Upper lobe of left lung (tissue), 6 donors: ENCODE results near the gene FIP1L1. TPM values are rescaled to one million over a fixed set of nuclear protein-coding genes. Genes with fewer than 3 reads are reported as not detected.
A peak's percentile ranks its signal among the peaks of the same experiment; 100 is the strongest.

ENCODE experiments used
- ATAC-seq, 2 donors: fragments of 200-7000 bp; cut with Tn5 transposase; one replicate each; pipeline ENCODE4 v1.9.1; 2022; ENCODE audit warnings: mild to moderate bottlenecking in 2 of 2, moderate library complexity in 2 of 2; ENCODE audit not compliant: low FRiP score in 2 of 2
- DNase-seq, 2 donors: peaks; one replicate each; pipeline ENCODE4 v3.0.0-alpha.2; 2019 to 2020
- H3K27ac ChIP-seq, 4 donors: fragments of 200-600 bp; sonication (generic); one replicate each; pipeline ENCODE4 v1.5.1; 2016 to 2019
- H3K27me3 ChIP-seq, 4 donors: fragments of 200-600 bp; sonication (generic); one replicate each; pipeline ENCODE4 v1.5.1; 2017 to 2019
- H3K36me3 ChIP-seq, 4 donors: fragments of 200-600 bp; sonication (generic); one replicate each; pipeline ENCODE4 v1.5.1; 2016 to 2019
- H3K4me1 ChIP-seq, 4 donors: fragments of 200-600 bp; sonication (generic); one replicate each; pipeline ENCODE4 v1.5.1; 2018 to 2019
- H3K4me3 ChIP-seq, 4 donors: fragments of 200-600 bp; sonication (generic); one replicate each; pipeline ENCODE4 v1.5.1; 2017 to 2019; ENCODE audit warnings: mild to moderate bottlenecking in 2 of 4, moderate library complexity in 1 of 4
- H3K9me3 ChIP-seq, 4 donors: fragments of 200-600 bp; sonication (generic); one replicate each; pipeline ENCODE4 v1.5.1; 2018 to 2019
- CTCF ChIP-seq, 6 experiments: fragments of 450-650 bp in 4 of 6; fragments of 200-600 bp in 2 of 6; sonication (generic) in 2 of 6; IDR thresholded peaks; one replicate each; pipeline ENCODE4 v1.5.1; 2016 to 2019; ENCODE audit warnings: antibody characterized with exemption in 6 of 6
- EP300 ChIP-seq, 4 donors: sonication (generic); formaldehyde crosslinking; IDR thresholded peaks; one replicate each; pipeline ENCODE4 v1.5.1; 2017; ENCODE audit warnings: antibody characterized with exemption in 4 of 4, control low read depth in 2 of 4
- POLR2A ChIP-seq, 4 donors: fragments of 450-650 bp; IDR thresholded peaks; one replicate each; pipeline ENCODE4 v1.5.1; 2016 to 2017; ENCODE audit warnings: antibody characterized with exemption in 4 of 4, mild to moderate bottlenecking in 2 of 4
- POLR2AphosphoS5 ChIP-seq, 2 donors: sonication (generic); formaldehyde crosslinking; IDR thresholded peaks; one replicate each; pipeline ENCODE4 v1.5.1; 2017; ENCODE audit warnings: antibody characterized with exemption in 2 of 2
- WGBS, 2 donors: methylation state at CpG; one replicate each; pipeline ENCODE4 v1.1.5; 2017 to 2018; 5-methylcytosine and 5-hydroxymethylcytosine counted together
- total RNA-seq, 6 donors: library from RNA; depleted of rRNA in 4 of 6; stranded (reverse); fragments of >200 nt in 4 of 6; gene quantifications; one replicate each; pipeline versions ENCODE4 v1.1.0 to v1.2.1, GENCODE V29; 2016 to 2021
- donor health status: DM: no; HTN: no; CAD: no; lungs with moderate emphysema.
- donor health status: DM: no; HTN: yes; CAD: no; lungs with severe emphysema.

FIP1L1 gene
- total RNA-seq, 6 donors from 2014 or later: 30.0 to 67.9 (median 39.7) TPM

- Histone ChIP-seq H3K9me3 (no peaks in the 10 kb centered on the region), H3K4me1 (no peaks in the 10 kb centered on the region), H3K36me3 (no peaks in the 10 kb centered on the region), H3K4me3 (no peak overlapping the region), H3K27me3 (no peaks in the 10 kb centered on the region), H3K27ac (no peak overlapping the region)
- no peak for TF ChIP-seq EP300 (IDR thresholded peaks at IDR 0.05)
- TF ChIP-seq POLR2A (IDR thresholded peaks at IDR 0.05): no peak
- TF ChIP-seq POLR2AphosphoS5 (IDR thresholded peaks at IDR 0.05): no peak
- no peak for TF ChIP-seq CTCF (IDR thresholded peaks at IDR 0.05)
- WGBS, 2 donors: 83 to 94% methylated on average over 5 of the region's 5 CpGs
- no peak for ATAC-seq
- DNase-seq: no peak
Observed at GRCh38 chr4:53479736-53480525, 102.5 kb downstream of the FIP1L1 start.

- H3K4me3 ChIP-seq: no peak overlapping the region
- no peaks in the 10 kb centered on the region for H3K36me3 ChIP-seq
- ATAC-seq (no peak), DNase-seq (no peak)
- no peak for TF ChIP-seq EP300 (IDR thresholded peaks at IDR 0.05)
- H3K27ac ChIP-seq: no peak overlapping the region
- no peaks in the 10 kb centered on the region for H3K9me3 ChIP-seq
- 91 to 96% methylated on average over 2 of the region's 2 CpGs for WGBS, 2 donors
- no peaks in the 10 kb centered on the region for H3K4me1 ChIP-seq
- H3K27me3 ChIP-seq: no peaks in the 10 kb centered on the region
Observed at GRCh38 chr4:53480909-53481308, 103.5 kb downstream of the FIP1L1 start.

GRCh38 chr4:53481586-53481985 lies 104.1 kb downstream of the FIP1L1 start:
- Histone ChIP-seq H3K27me3 (no peaks in the 10 kb centered on the region), H3K4me1 (no peaks in the 10 kb centered on the region), H3K27ac (no peak overlapping the region), H3K9me3 (no peaks in the 10 kb centered on the region), H3K4me3 (no peak overlapping the region), H3K36me3 (no peaks in the 10 kb centered on the region)
- DNase-seq (peak in 1 of 2 donors; percentile 52), ATAC-seq (no peak)
- 95 to 98% methylated on average over 8 of the region's 8 CpGs for WGBS, 2 donors
- TF ChIP-seq EP300 (IDR thresholded peaks at IDR 0.05) (no peak), CTCF (IDR thresholded peaks at IDR 0.05) (no peak)

- no peak for ATAC-seq
Observed at GRCh38 chr4:53483250-53483649, 105.8 kb downstream of the FIP1L1 start.

GRCh38 chr4:53484911-53485657 lies 107.6 kb downstream of the FIP1L1 start:
- DNase-seq: no peak
- H3K36me3 ChIP-seq: no peaks in the 10 kb centered on the region
- 68 to 79% methylated on average over 5 of the region's 5 CpGs for WGBS, 2 donors

More at GRCh38 chr4:53483250-53483649, 105.8 kb downstream of the FIP1L1 start:
- DNase-seq: no peak
- no peaks in the 10 kb centered on the region for H3K27me3 ChIP-seq
- WGBS, 2 donors: 88 to 100% methylated on average over 1 of the region's 1 CpG
- H3K4me3 ChIP-seq: no peak overlapping the region
- no peaks in the 10 kb centered on the region for H3K36me3 ChIP-seq
- no peak overlapping the region for H3K27ac ChIP-seq
- H3K4me1 ChIP-seq: no peaks in the 10 kb centered on the region
- TF ChIP-seq POLR2A (IDR thresholded peaks at IDR 0.05): no peak
- no peaks in the 10 kb centered on the region for H3K9me3 ChIP-seq

More at GRCh38 chr4:53484911-53485657, 107.6 kb downstream of the FIP1L1 start:
- ATAC-seq: no peak
- Histone ChIP-seq H3K27me3 (no peaks in the 10 kb centered on the region), H3K27ac (peak overlapping the region in 2 of 4 donors; percentile 1 to 27), H3K9me3 (no peaks in the 10 kb centered on the region), H3K4me1 (no peaks in the 10 kb centered on the region), H3K4me3 (no peak overlapping the region)
- no peak for TF ChIP-seq POLR2AphosphoS5 (IDR thresholded peaks at IDR 0.05)
- no peak for TF ChIP-seq CTCF (IDR thresholded peaks at IDR 0.05)
- TF ChIP-seq POLR2A (IDR thresholded peaks at IDR 0.05): no peak
- no peak for TF ChIP-seq EP300 (IDR thresholded peaks at IDR 0.05)
